HG03060 (cell line): ENCODE data around the gene ANKRD2.
"Not testable (repeated sequence)": the region's sequence is repeated elsewhere in the genome, so short reads cannot be mapped to it uniquely, and the experiment has no call there.

Source experiments
- ATAC-seq: cut with Tn5 transposase; IDR thresholded peaks from one replicate; pipeline ENCODE4 v1.9.1; 2021; ENCODE audit warnings: low read depth, moderate number of reproducible peaks; ENCODE audit not compliant: unreplicated experiment

ANKRD2 gene

DNA sequence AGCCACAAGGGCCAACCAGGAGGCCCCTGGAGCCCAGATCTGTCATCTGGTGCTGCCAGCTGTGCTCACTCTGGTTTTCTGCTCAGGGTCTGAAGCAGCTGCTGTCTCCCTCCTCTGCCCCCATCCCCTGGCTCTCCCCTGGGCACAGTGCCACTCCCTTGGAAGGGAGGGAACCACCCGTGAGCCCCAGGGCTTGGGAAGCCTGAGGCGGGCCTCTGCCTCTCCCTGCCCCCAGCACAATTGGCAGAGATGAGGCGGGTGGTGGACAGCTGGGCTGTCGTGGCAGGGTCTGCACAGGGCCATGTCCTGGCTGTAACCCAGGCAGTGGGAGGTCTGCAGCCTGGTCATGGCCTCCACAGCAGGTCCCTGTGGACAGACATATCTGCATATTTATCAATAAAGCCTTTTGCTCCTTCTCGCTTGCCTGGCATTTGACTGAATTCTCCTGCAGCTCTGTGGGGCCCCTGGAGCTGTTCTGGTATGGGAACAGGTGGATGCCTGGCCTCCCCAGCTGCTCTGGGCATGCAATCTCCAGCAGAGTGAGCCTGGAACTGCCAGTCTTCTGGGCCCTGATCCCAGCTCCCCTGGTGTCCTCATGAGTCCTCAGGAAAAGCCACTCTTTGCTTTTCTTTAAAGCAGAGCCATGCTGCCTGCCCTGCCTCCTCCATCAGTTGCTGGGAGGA is 1.6 kb upstream of the ANKRD2 start:
- ATAC-seq, result no peak

DNA sequence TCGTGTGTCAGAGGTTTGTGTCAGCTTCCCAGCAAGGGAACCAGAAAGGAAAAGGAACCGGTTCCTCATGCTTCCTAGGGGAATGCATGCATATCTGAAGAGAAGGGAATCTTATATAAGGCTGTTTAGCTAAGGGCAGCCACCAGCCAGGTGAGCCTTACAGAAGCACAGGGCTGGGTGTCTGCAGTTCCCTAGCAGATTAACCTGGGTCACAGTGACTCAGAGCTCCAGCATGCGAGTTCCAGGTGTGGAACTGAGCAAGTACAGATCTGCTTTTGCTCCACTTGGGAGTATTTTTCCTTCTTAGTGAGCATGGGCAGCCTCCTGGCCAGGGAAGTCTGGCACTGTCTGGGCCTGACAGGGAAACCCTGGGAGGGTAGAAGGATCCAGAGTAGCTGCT is 957 bp upstream of the ANKRD2 start:
- ATAC-seq, result no peak

DNA sequence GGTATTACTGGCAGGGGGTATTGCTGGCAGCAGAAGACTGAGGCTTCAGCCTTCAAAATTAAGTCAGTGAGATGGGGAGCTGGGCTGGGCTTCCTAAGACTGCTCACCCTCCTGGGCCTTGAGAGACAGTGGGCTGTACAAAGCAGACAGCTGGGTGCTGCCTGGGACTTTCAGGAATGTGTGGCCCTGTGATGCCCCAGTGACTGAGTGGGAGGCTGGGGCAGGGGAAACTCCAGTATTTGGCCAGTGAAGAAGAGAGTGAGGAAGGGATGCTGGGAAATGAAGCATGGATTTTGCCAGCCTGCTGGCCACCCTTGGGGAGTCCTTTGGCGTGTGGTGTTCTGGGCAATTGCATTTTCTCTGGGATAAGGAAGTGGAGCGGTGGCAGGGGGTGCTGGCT is 442 bp downstream of the ANKRD2 start:
- ATAC-seq, result no peak

DNA sequence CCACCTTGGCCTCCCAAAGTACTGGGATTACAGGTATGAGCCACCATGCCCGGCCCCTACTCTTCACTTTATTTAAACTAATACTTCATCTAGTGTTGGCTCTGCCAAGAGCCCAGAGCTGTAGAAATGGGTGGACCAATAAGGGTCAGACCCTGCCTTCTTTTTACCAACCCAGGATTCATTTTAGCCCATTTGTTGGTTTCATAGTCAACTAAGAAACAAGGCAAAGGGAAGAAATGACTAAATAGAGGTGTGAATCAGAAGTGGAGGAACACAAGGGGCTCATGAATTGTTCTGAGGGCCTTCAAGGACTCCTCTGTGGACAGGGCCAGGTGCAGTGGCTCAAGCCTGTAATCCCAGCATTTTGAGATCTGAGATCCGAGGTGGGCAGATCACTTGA is 1.1 kb downstream of the ANKRD2 start:
- no peak for ATAC-seq

DNA sequence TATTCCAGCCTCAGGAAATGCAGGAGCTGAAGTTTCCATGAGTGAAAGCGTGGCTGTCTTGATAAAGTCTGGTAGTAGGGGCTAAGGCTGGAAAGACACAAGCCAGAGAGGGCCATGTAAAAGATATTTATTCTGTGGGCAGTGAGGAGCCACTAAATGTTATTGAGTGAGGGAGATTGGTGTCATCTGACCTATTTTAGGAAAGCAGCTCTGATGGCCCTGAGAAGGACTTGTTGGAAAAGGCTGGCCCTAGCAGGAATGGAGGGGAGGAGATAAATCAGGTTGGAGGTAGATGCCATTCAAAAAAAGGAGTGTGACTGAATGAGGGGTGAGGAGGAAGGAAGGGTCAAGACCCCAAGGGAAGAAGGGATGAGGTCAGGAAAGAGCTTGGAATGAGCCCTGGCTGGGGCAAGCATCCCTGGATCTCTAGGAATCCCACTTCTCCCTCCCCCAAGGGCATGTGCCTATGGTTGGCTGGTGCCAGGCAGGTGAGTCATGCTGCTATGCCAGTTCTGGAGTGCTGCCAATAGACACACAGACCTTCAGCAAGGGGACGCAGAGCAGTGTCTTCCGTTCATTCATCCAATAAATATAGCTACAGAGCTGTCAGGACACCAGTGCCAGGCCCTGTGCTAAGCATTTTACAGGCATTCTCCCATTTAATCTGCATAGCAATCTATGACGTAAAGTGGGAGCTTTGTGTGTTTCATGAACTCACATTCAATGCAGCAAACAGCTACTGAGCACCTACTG is 2.0 kb downstream of the ANKRD2 start:
- ATAC-seq, result no peak

DNA sequence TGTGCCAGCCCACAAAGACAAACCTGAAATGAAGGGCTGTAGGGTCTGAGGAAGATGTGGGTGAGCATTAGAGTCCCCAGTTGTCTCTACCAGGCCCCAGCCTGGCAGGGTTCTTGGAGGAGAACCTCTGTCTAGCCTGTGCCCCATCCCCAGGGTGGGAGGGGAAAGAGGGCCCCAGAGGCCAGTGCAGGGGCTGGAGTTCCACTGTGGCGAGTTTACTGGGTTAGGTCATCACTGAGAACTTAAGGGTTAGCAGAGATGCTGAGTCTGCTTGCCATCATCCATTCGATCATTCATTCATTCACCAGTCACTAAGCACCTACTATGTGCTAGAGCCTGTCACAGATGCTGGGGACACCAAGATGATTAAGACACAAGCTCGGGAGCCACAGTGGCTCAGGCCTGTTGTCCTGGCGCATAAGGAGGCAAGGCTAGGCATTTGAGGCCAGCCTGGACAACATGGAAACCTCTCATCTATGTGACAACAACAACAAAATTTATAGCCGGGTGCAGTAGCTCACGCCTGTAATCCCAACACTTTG is 2.6 kb downstream of the ANKRD2 start:
- ATAC-seq, result no peak

DNA sequence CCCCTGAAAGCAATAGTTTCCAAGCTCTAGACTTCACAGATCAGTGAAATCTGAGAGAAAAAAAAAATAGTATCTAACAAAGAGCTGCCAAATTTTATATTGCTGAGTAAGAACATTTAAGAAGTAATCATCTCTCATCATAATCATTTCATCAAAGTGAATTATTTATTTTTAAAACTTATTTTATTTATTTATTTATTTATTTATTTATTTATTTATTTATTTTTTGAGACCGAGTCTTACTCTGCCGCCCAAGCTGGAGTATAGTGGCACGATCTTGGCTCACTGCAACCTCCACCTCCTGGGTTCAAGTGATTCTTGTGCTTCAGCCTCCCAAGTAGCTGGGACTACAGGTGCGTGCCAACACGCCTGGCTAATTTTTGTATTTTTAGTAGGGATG is 3.9 kb downstream of the ANKRD2 start:
- ATAC-seq, result not testable (repeated sequence)

DNA sequence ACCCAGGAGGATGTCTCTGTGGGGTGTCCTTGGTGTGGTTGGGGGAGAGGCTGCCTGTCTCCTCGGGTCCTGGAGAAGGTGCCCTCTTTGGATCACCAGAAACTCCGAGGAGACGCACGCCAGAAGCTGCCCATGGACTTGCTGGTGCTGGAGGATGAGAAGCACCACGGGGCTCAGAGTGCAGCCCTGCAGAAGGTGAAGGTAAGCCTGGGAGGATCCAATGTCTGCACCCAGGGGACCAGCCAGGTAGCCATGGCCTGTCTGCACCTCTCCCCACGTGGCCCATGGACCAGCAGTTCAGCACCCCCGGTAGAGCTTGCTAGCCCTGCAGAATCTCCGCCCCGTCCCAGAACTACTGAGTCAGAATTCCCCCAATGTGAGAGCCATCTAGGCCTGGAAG is 5.1 kb downstream of the ANKRD2 start:
- no peak for ATAC-seq

DNA sequence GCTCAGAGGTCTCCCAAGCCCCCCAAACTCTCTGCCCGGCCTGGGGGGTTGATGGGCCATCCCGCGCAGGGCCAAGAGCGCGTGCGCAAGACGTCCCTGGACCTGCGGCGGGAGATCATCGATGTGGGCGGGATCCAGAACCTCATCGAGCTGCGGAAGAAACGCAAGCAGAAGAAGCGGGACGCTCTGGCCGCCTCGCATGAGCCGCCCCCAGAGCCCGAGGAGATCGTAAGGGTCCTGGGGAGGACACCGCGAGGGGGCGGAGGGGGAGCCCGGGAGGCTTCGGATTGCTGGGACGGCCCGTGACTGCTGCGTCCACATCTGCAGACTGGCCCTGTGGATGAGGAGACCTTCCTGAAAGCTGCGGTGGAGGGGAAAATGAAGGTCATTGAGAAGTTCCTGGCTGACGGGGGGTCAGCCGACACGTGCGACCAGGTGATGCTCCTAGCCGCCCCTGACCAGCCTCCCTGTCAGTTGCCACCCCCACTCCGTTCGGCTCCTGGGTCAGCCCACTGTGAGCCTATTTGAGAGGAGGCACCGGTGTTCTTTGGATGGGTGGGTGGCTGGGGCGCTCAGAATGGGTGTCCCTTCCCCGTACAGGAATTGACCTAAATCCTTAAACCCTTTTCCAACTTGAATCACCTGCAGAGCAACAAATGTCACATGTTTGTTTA is 5.7 kb downstream of the ANKRD2 start:
- no peak for ATAC-seq

DNA sequence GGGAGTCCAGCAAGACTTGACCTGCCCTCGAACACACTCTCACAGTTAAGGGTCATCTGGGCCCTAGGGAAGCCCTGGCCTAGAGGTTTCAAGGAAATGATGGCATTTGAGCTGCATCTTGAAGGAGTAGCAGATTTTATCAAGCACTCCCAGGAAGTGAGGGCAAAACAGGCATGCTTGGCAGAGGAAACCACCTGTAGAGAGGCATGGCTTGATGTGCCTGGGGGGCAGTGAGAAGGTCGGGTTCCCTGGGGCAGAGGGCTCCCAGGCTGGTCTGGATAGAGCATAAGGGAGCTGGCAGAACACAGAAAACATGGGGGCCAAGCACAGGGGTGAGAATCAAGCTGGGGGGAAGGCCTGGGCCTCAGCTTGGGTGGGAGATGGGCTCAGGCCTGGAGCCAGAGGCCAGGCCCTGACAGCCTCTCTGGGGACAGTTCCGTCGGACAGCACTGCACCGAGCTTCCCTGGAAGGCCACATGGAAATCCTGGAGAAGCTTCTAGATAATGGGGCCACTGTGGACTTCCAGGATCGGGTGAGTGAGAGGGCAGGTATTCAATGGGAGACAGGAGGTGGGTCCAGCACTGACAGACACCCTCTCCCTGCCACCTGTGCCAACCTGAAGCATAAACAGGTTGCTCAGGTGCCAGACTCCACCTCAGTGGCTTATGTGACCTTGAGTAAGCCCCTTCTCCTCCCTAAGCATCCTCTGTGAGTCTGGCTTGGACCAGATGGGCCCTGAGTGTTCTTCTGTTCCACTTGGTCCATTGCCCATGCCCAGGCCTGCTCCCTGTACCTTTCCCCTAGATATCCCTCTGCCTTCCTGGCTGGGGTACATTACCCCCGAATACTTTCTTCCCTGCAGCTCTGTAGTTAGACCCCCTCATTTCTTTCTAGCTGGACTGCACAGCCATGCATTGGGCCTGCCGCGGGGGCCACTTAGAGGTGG is 8.1 kb downstream of the ANKRD2 start:
- no peak for ATAC-seq

DNA sequence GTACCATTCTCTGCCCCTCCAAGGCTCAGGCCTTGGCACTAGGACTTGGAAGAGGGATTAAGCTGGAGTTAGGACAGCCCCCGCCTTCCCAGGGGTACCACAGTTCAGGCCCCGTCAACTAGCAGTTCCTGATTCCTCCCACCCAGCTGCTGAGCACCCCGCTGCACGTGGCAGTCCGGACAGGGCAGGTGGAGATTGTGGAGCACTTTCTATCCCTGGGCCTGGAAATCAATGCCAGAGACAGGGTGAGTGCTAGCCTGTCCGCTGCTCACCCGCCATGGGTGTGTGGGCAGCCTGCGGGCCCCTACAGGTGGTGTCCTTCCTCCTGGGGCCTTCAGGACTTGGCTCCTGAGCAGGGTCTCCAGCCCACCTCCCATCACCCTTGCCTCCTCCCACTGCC is 9.6 kb downstream of the ANKRD2 start:
- no peak for ATAC-seq

DNA sequence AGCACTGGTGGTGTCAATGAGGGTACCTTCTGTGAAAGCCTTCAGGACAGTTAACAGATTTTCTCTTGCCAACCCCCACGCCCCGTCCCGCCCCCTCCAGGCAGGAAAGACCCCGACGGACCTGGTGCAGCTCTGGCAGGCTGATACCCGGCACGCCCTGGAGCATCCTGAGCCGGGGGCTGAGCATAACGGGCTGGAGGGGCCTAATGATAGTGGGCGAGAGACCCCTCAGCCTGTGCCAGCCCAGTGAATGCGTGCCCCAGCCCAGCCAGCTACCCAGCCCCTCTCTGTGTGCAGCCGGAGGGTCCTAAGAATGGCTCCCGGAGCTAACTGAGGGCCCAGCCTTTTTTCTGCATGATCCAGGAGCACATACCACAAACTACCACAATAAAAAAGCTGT is 10.9 kb downstream of the ANKRD2 start:
- no peak for ATAC-seq

DNA sequence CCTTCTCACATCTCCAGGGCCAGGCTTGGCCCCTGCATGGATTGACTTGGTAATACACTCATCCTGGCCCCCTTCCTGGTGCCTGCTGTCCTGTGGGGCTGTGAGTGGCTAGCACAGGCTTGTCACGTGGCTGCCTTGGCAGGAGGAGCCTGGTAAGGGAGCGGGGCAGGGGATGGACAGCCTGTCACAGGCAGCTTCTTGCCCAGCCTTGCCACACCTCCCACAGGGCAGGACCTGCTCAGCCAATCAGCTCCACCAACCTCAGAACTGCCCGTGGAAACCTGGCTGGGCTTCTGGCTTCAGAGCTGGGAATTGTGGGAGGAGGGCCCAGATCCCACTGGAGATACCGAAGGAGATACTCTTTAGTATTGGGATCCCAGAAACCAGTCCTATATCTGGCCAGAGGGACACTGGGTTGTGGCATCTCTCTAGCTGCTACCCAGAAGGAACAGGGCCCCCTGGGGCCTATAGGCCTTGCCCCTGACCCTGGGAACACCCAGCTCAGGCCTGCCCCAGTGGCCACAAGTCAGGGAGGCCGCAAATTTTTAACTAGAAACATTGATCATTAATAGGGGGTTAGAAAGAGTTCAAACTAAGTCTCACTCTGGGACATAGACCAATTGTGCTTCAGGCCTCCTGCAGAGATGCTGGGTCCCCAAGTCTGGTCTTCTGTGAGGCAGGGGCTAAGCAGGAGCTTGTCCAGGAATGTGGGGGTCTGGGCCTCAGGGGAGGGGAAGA is 11.7 kb downstream of the ANKRD2 start, which contains the start of gene HOGA1:
TSS of gene HOGA1 (plus strand) at position 330 of the 738 bp plus-strand sequence. CDS start at position 645, 315 bp downstream.
- peak; percentile 66 for ATAC-seq

DNA sequence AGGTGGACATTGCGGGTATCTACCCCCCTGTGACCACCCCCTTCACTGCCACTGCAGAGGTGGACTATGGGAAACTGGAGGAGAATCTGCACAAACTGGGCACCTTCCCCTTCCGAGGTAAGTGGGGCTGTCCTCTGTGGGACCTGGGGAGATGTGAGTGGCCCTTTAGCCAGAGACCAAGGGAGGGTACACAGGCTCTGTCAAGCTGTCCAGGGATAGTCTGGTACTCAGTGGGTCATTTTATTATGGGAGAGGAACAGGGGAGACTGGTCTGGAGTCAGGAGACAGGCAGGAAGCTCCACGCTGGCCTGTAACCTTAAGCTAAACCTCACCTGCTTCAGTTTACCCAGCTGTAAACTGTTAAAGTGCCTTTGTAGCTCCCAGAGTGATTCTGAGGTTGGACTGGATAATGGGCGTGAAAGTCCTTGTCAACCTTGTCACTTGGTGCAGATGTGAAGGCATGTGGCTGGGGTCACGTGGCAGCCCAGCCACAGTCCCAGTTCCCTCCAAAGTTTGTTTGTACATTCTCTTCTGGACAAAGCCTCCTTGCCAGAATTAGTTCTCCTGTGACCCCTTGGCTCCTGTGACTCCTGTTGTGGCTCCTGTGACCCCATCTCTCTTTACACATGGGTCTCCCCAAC is 12.3 kb downstream of the ANKRD2 start:
- ATAC-seq, result no peak

DNA sequence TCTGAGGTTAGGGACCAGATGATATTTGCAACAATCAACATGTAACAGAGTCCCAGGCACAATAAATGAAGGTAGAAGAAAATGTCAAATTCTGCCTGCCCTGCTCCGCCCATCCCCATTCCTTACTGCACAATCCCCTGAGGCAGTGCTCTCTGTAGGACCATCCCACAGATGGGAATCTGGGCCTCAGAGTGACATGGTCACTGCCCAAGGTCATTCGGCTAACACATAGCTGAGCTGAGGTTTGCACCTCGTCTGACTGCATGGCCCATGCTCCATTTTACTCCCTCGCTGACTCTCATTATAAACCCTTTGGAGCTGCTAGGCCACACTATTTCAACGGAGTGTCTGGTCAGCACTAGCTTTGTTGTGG is 12.8 kb downstream of the ANKRD2 start:
- ATAC-seq, result no peak

DNA sequence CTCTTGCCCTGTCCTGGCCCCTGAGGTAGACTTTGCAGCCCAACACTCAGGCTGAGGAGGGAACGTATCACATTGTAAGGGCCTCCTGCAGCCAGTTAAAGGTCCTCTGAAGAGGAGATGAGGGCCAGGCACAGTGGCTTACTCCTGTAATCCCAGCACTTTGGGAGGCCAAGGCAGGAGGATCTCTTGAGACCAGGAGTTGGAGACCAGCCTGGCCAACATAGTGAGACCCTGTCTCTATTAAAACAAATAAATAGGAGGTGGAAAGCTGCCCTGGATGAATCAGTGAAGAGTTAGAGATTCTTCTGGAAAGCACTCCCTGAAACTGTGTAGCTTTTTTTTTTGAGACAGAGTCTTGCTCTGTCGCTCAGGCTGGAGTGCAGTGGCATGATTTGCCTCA is 14.6 kb downstream of the ANKRD2 start:
- no peak for ATAC-seq

DNA sequence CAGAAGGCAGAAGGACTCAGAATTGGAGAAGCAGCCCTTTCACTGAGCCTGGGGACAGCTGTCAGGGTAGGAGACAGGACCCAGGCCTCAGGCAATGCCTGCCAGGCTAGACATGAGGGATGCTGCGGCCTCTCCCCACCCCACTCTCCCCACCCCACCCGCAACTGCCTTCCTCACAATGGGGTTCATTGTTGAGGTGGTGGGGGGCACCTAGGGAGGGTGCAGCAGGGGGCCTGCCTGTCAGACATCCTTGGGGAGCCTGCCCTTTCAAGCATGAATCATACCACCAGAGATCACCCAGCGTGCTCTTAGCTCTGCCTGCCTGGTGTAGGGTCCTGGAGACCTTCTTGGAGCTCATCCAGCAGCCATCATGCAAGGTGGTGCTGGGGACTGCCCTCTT is 16.9 kb downstream of the ANKRD2 start, which contains the start of gene C10orf62:
TSS of gene C10orf62 (plus strand) at position 243 of the 400 bp plus-strand sequence. CDS start 177 bp downstream, outside the sequence.
- no peak for ATAC-seq

DNA sequence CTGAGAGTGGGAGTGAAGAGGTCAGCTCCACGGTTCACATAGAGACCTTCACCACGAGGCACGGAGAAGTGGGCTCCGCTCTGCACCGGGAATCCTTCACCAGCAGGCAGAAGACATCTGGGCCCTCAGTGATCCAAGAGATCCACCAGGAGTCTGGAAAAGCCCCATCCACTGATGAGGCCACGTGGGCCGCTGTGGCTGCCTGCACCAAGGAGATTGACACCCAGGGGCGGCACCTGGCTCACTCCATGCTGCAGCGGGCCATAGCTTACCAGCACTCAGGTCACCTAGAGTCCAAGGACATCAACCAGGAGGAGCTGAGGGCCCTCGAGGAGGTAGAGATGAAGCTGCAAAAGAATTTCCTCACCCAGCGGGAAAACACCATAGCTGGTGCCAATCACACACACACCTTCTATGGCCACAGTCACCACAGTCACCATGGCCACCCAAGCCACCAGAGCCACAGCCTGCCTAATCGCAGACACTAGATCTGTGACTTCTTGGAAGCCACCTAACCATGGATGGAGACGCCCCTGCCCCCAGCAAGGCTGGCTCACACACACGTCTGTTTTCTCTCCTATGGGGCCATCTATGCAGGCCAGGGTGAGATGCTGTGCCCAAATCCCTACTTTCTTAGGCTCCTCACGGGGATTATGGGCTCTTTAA is 17.6 kb downstream of the ANKRD2 start:
- ATAC-seq, result no peak
